GDM1 (cell line): ENCODE results near the gene SIGLEC15.
"Not testable (repeated sequence)": the region's sequence is repeated elsewhere in the genome, so short reads cannot be mapped to it uniquely, and the experiment has no call there.

Experiments
- DNase-seq: peaks from one replicate; lab custom pipeline; 2025; lab: John Stamatoyannopoulos, UW

Gene SIGLEC15

GRCh38 chr18:45844938-45845337 lies 19.5 kb downstream of the SIGLEC15 start:
- DNase-seq = no peak

GRCh38 chr18:45845410-45845809 lies 19.9 kb downstream of the SIGLEC15 start:
- no peak for DNase-seq

- DNase-seq = no peak
Measured at GRCh38 chr18:45847119-45847518, 21.6 kb downstream of the SIGLEC15 start.

- DNase-seq = not testable (repeated sequence)
Measured at GRCh38 chr18:45848643-45849042, 23.2 kb downstream of the SIGLEC15 start.

DNA sequence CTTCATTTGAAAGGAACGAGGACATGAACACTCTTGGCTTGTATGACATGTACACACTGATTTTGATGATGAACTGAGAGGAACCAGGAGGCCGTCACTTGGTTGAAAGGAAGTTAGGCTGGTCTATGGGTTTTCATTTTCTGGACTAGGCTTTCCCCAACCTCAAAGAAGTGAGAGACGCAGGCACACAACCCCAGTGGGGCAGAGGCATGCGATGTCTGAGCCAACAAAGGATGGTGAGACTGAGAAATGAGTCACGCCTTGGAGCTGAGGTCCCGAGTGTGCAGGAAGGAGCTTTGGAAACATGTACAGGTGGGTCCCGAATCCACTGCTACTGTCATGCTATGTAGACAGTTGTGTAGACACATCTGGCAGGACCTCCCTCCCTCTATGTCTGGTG lies 24.1 kb downstream of the SIGLEC15 start:
- no peak for DNase-seq

GRCh38 chr18:45850021-45850420 lies 24.5 kb downstream of the SIGLEC15 start:
- no peak for DNase-seq

DNA sequence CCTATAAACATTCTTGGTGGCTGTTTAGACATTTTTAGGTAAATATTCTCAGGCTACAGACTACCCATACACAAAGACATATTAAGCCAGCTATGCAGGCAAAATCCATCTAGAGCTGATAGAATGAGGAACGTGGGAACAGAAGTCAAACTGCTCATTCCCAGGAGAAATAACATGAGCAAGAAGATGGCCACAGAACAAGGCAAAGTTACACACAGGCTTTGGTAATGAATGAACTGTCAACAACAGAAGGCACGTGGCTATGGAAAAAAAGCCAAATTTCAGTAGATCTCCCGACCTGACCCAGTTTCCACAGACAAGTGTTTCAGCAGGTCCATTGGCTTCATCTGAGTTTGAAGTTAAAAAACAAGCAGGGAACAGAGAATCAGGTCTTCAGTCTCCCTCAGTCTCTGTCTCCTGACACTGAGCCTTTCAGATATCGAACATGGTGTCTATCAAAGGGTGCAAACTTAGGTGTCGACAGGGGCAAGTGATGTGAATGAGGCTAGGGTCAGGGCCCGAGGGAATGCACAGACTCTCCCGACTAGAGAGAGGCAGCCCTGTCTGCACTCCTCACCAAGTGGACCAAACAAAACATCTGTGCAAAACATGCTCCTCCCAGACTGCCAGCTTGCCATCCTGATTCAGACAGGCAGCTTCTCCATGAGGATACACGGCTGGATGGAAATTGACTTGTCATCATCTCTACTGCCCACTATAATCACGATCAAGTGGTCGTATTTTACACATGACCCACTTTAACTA lies 25.9 kb downstream of the SIGLEC15 start:
- DNase-seq = no peak

DNA sequence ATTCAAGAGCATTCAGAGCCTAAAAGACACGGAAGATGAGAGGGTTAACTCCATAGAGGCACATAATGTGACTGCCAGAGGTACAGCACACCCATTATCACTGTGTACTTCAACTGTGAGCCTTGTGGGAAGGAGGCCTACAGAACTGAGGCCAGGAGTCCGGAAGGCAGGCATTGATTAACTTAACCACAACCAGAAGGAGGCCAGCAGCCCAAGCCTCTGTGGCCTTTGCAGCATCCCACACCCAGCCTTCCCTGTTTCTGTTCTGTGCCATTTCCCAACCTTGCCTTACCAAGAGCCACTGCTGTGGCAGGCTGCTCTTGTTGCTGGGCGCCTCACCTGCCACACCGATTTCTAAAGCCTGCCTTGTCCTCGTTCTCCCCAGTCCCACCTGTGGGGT lies 27.2 kb downstream of the SIGLEC15 start:
- no peak for DNase-seq

DNA sequence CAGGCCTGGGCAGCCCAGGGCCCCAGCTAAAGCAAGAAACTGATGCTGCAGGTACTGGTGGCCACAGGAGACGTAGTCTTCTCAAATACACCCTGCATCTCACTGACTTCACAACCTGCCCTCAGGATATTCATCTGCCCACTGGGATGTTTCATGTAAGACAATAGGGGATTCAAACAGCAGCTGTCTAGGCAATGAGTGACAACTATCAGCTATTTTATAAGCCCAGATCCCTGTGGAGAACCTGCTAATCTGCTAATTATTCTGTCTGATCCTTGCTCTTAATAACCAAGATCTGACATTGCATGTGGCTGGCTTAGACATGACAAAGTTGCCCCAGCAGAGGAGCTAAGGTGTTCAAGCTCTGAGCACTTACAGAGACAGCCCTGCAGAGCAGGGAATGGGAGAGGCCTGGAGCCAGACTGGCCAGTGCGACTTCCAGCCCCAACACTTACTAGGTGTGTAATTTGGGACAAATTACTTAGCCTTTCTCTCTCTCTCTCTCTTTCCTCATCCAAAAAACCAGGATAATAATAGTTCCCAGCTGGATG lies 28.6 kb downstream of the SIGLEC15 start:
- no peak for DNase-seq

GRCh38 chr18:45856531-45856930 lies 31.1 kb downstream of the SIGLEC15 start:
- no peak for DNase-seq

DNA sequence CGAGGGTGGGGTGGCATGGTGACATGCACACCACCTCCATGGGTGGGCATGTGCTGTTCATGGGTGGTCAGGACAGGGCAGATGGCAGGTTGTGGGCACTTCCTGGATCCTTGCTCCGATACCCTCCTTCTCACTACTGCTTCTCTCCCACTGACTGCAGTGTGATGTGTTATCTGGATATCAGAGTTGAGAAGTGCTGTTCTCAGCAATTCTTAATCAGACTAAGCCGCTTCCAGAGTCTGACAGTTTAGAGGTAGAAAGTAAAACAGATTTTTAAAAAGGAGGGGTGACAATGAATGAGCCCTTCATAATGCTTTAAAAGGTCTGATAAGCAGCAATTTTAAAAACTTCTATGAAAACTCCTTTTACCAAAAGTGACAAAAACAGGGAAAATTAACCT lies 33.9 kb downstream of the SIGLEC15 start:
- no peak for DNase-seq

DNA sequence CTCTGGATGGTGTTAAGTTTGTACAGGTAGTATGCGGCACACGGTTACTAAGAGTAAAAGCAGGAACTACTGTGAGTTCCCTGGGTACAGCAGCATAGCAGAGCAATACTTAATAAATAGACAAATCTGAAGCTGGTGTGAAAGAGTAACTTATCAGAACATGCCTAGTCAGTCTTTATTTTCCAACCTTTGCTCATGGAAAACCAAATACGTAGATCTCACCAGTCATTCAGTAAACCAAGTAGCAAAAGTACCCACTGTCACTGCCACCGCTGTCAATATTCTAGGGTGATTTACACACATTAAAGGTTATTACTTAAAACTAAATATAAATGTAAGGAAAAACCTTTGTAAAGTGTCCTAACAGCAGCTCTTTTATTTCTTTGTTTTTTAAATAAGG lies 35.0 kb downstream of the SIGLEC15 start:
- no peak for DNase-seq

GRCh38 chr18:45860971-45861370 lies 35.5 kb downstream of the SIGLEC15 start:
- no peak for DNase-seq

GRCh38 chr18:45861926-45862325 lies 36.5 kb downstream of the SIGLEC15 start:
- DNase-seq = no peak

- DNase-seq = no peak
Measured at GRCh38 chr18:45863469-45863868, 38.0 kb downstream of the SIGLEC15 start.

GRCh38 chr18:45864081-45864480 lies 38.6 kb downstream of the SIGLEC15 start:
- no peak for DNase-seq

GRCh38 chr18:45865466-45865865 lies 40.0 kb downstream of the SIGLEC15 start:
- no peak for DNase-seq

- no peak for DNase-seq
Measured at GRCh38 chr18:45870419-45870818, 44.9 kb downstream of the SIGLEC15 start.

DNA sequence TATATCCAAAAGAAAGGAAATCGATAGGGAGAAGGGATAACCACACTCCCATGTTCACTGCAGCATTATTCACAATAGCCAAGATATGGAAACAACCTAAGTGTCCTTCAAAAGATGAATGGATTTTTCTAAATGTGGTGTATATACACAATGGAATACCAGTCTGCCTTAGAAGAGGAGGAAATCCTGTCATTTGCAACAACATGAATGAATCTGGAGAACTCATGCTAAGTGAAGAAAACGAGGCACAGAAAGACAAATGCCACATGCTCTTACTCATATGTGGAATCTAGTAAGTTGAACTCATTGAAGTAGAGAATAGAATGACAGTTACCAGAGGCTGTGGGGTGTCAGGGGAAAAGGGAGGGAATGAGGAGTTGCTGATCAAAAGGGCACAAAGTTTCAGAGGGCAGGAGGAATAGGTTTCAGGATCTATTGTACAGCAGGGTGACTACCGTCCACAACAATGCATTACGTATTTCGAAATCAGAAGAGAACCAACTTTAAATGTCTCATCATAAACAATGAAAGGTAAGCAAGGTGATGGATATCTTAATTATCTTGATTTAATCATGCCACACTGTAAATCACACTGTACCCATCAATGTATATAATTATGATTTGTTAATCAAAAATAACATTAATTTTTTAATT lies 46.1 kb downstream of the SIGLEC15 start:
- no peak for DNase-seq

DNA sequence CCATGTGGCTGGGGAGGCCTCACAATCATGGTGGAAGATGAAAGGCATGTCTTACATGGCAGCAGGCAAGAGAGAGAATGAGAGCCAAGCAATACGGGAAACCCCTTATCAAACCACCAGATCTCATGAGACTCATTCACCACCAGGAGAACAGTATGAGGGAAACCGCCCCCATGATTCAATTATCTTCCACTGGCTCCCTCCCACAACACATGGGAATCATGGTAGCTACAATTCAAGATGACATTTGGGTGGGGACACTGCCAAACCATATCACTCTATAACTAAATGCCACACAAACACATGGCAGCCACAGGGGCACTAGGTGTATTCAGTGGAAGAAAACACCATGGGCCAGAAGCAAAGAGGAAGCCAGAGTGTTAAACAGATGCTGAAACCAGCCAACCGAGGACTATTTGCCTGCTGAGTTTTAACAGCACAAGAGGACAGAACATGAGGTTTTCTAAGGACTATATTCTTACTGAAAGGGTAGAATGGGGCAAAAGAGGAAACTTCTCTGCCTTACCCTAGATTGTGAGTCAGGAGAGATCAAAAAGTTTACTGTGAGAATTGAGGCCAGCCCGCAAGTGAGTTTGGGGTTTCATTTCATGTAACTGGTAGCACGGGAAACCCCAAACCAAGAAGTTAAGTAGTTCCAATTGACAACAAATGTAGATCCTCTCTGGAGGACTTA lies 49.2 kb downstream of the SIGLEC15 start:
- no peak for DNase-seq

DNA sequence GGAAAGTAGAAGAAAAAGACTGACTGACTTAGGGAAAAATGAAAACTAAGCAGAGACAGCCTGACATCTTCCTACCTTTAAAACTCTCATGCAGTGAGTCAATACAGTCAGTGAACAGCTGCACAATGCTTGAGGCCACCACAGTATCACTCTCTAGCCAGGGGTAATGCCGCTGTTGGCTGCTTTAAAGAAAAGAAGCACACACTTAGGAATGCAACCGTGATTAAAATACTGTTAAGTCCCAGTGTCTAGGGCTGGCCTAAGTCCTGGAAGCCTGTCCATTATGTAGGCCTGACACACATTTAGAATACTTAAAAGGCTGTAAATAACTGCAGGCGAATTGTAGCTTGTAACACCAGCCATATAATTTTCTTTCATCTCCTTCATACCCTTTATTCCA lies 50.7 kb downstream of the SIGLEC15 start:
- DNase-seq = no peak

DNA sequence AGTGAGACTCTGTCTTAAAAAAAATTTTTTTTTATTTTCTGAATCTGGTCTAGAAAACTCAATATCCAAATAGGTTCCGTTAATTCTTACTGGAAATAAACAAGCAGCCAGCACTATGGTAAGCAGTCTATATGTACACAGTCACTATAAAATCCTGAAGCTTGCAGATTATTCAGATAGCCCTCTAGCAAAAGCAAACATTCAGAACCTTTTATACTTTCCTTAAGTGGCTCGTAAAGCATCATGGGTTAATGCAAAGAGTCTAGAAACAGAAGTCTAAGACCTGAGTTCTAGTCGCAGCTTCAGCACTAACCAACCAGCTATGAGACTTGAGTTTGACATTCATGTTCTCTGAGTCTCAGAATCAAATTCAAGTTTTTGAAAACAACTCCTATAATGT lies 51.9 kb downstream of the SIGLEC15 start:
- DNase-seq = no peak
